ENCODE data around the gene MRPL18.

- TF ChIP-seq PATZ1 (CRISPR knock-in tag; IDR thresholded peaks at IDR 0.05; ENCODE audit: borderline replicate concordance): no peak
- no peak for TF ChIP-seq ISL1 (CRISPR knock-in tag; IDR thresholded peaks at IDR 0.05)
- TF ChIP-seq ZNF70 (CRISPR knock-in tag; IDR thresholded peaks at IDR 0.05): no peak
- TF ChIP-seq RARB (CRISPR knock-in tag; IDR thresholded peaks at IDR 0.05): no peak
- no peak for TF ChIP-seq ZFP3 (CRISPR knock-in tag; IDR thresholded peaks at IDR 0.05)
- no peak for TF ChIP-seq SNAI2 (CRISPR knock-in tag; IDR thresholded peaks at IDR 0.05)
- TF ChIP-seq TSHZ2 (CRISPR knock-in tag; IDR thresholded peaks at IDR 0.05): no peak
- no peak for TF ChIP-seq GLIS3 (CRISPR knock-in tag; IDR thresholded peaks at IDR 0.05)
- no peak for TF ChIP-seq PPARA (CRISPR knock-in tag; IDR thresholded peaks at IDR 0.05; ENCODE audit: borderline replicate concordance)
- TF ChIP-seq ZNF565 (CRISPR knock-in tag; conservative IDR thresholded peaks at IDR 0.05; ENCODE audit: low read depth): no peak
- no peak for TF ChIP-seq ZNF8 (CRISPR knock-in tag; IDR thresholded peaks at IDR 0.05)
Observed at GRCh38 chr6:159761129-159761872, 29.0 kb upstream of the MRPL18 start.

All from SK-N-SH treated with all-trans-retinoic acid at 6 μM for 48 hours (cell line).